ENCODE results near the gene FAM209B.

- TF ChIP-seq, protein P1, sequence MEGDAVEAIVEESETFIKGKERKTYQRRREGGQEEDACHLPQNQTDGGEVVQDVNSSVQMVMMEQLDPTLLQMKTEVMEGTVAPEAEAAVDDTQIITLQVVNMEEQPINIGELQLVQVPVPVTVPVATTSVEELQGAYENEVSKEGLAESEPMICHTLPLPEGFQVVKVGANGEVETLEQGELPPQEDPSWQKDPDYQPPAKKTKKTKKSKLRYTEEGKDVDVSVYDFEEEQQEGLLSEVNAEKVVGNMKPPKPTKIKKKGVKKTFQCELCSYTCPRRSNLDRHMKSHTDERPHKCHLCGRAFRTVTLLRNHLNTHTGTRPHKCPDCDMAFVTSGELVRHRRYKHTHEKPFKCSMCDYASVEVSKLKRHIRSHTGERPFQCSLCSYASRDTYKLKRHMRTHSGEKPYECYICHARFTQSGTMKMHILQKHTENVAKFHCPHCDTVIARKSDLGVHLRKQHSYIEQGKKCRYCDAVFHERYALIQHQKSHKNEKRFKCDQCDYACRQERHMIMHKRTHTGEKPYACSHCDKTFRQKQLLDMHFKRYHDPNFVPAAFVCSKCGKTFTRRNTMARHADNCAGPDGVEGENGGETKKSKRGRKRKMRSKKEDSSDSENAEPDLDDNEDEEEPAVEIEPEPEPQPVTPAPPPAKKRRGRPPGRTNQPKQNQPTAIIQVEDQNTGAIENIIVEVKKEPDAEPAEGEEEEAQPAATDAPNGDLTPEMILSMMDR (conservative IDR thresholded peaks at IDR 0.05; ENCODE audit: low read length) = no peak
- no peak for TF ChIP-seq EZH2phosphoT487 (IDR thresholded peaks at IDR 0.05; ENCODE audit: borderline replicate concordance, low read depth, low read length)
Observed at GRCh38 chr20:56580226-56580625, 47.2 kb downstream of the FAM209B start.
